Subcutaneous adipose tissue (tissue), 4 donors: ENCODE measurements around the gene SPATA32. TPM values are rescaled to one million over a fixed set of nuclear protein-coding genes. Genes with fewer than 3 reads are reported as not detected.

Experiments used
- total RNA-seq, 4 donors: library from RNA; depleted of rRNA; stranded (reverse); fragments of >200 nt; gene quantifications; one replicate each; pipeline ENCODE4 v1.1.0, GENCODE V29; 2016
- TF ChIP-seq, protein P1 (sequence below): fragments of 450-650 bp; IDR thresholded peaks from one replicate; pipeline ENCODE4 v1.5.1; 2016; ENCODE audit warnings: low read depth, mild to moderate bottlenecking, control low read depth, antibody characterized with exemption, moderate library complexity

The SPATA32 gene
- total RNA-seq, 4 donors from 2014 or later: not detected

DNA sequence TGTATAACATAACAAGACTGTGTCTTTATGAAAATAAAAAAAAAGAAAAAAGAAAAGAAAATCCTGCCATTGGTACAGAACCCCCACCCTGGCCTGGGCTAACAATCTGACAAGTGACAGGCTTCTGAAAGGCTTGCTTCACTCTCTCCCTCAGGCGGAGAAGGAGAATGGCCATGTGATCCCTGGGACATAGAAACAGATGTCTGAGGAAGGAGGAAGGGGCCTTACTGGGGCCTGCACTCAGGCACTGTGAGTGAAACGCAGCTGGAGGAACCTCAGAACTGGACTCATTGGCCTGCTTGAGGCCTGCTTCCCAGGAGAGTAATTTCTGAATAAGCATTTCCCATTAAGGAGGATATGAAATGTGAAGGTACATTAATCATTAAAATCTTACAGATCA is 37.5 kb upstream of the SPATA32 start:
- TF ChIP-seq, protein P1, sequence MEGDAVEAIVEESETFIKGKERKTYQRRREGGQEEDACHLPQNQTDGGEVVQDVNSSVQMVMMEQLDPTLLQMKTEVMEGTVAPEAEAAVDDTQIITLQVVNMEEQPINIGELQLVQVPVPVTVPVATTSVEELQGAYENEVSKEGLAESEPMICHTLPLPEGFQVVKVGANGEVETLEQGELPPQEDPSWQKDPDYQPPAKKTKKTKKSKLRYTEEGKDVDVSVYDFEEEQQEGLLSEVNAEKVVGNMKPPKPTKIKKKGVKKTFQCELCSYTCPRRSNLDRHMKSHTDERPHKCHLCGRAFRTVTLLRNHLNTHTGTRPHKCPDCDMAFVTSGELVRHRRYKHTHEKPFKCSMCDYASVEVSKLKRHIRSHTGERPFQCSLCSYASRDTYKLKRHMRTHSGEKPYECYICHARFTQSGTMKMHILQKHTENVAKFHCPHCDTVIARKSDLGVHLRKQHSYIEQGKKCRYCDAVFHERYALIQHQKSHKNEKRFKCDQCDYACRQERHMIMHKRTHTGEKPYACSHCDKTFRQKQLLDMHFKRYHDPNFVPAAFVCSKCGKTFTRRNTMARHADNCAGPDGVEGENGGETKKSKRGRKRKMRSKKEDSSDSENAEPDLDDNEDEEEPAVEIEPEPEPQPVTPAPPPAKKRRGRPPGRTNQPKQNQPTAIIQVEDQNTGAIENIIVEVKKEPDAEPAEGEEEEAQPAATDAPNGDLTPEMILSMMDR: no peak

DNA sequence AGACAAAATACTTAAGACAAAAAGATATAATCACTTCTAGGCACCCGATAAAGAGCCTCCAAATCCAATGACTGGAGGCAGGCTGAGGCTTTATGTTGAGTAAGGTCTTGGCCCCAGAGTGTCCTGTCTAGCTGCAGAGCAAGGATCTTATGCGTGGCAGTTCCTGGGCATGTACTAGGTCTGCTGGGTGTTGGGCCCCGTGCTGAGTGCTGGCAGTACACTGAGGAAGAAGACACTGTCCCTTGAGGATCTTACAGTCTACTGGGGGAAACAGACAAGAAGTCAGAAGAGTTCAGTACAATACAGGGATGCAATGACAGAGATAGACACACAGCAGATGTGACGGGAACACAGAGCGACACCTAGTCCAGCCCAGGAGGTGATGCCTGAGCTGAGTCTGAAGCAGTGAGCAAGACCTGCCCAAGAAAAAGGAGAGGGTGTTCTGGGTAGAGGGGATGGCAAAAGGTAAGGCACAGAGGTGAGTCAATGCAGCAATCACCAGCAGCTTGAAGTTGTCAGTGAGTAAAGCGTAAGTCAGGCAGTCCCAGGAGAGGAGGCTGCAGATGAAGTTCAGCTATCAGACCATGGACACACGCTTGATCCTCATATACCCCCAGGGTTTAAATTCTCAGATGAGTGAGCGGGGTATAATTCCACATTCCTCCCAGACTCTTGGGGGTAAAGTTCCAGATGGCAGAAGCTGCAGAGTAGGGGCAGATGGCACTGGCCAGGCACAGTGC is 36.8 kb upstream of the SPATA32 start:
- TF ChIP-seq, protein P1: no peak

DNA sequence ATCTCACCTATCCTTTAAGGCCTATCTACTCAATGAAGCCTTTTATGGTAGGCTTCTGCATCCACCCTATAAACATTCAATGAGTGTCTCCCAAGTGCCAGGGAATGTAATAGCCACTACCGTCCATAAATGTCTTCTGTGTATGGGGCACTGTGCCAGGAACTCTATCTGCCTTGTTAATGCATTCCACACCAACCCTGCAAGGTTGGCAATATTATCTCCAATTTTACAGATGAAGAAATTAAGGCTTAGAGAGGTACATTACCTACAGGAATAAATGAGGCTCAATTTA is 34.9 kb upstream of the SPATA32 start:
- TF ChIP-seq, protein P1: no peak

DNA sequence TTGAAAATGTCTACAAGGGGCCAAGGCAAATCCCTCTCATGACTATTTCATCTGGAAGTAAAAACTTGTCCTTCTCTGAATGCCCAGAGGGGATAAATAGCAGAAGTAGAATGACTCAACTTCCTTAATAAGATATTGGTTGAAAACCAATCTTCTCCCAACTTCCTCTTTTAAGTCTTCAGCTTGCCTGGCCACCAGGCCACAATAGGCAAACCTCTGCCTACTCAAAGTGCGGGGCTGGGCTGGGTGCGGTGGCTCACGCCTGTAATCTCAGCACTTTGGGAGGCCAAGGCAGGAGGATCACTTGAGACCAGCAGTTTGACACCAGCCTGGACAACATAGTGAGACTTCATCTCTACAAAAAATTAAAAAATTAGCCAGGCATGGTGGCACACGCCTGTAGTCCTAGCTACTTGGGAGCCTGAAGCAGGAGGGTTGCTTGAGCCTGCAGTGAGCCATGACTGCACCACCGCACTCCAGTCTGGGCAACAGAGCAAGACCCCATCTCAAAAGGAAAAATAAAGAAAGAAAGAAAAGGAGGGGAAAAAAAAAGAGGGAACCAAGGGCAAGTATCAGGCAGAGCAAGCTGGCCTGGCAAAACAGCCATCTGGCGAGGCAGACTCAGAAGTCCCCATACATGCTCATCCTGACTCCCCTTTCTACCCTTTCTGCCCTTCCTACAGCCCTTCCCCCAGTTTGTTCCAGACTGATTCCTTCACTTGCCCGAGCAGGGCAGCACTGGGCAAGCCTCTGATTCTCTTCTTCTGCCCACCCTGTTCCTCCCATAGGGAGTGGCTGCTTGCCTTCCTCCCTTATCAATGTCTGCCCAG is 34.3 kb upstream of the SPATA32 start:
- TF ChIP-seq, protein P1: no peak

DNA sequence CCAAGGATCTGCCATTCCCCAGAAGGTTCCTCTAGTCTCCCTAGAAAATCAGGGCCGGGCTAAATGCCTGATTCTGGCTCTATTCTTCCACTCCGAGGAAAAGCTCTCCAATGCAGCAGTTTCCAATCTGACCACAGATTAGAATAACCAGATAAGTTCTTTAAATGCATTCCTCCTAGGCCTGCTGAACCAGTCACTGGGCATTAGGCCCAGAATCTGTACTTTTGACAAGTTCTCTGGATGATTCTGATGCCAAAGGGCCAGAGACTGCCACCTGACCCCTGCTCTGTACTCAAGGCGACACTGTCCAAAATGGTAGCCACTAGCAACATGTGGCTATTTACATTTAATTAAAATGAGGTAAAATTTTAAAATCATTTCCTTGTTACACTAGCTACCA is 32.6 kb upstream of the SPATA32 start:
- TF ChIP-seq, protein P1: no peak

DNA sequence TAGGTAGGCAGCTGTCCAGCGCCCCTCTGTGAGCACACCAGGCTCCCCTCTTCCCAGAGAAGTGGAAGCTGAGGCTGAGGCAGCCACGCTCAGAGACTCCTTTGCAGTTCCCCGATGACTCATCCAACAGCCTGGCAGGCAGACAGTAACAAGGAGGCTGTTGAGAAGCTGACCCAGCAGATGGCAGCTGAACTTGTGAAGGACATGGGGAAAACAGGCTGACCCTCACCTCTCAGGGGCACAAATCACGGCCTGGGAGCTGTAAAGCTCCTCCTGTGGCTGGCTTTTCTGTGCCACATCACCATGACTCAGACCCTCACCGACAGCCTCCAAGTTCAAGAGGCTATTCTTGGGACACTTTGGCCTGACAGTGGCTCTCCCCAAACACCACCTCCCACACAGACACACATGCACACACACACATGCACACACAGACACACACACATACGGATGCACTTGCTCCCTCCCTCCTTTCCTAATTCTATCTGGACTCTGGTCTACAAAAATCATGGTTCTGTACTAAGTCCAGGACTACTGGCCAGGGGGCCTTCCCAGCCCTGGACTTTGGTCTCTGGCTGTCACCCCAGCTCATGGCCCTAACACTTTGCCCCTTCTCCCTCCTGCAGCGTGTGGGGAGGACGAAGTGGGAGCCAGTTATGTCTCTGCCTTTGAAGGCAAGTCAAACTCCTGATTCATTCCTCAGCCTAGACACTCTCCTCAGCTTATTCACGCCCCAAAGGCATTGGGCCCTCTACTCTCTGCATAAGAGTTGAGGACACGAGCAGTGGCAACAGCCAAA is 31.7 kb upstream of the SPATA32 start:
- TF ChIP-seq, protein P1: no peak
